ENCODE results near the gene MYL12A.
A peak's percentile ranks its signal among the peaks of the same experiment; 100 is the strongest.

Gene MYL12A

GRCh38 chr18:3255611-3256165, 8.1 kb downstream of the MYL12A start:
- H3K4me3 ChIP-seq (ENCODE audit: extremely low read depth, insufficient read depth, low read length, poor library complexity, severe bottlenecking) = no peak overlapping the region
- no peak overlapping the region for H3K27ac ChIP-seq (ENCODE audit: low read depth, low read length, severe bottlenecking)
- H3K9me3 ChIP-seq (ENCODE audit: control insufficient read depth, low read length) = no peaks in the 10 kb centered on the region
- H3K4me1 ChIP-seq (ENCODE audit: control insufficient read depth, insufficient read depth, low read length, poor library complexity, severe bottlenecking) = peaks cover 54% of the 10 kb centered on the region
- H3K36me3 ChIP-seq (ENCODE audit: control insufficient read depth, insufficient read depth, low read length) = peaks cover 70% of the 10 kb centered on the region
- 89% methylated on average over 4 of the region's 5 CpGs; no CpG with 5 or more reads in 1 of the 2 experiments for WGBS, 2 experiments (ENCODE audit: insufficient coverage in 2 of 2)

GRCh38 chr18:3256693-3257626, 9.4 kb downstream of the MYL12A start:
- Histone ChIP-seq H3K4me3 (ENCODE audit: extremely low read depth, insufficient read depth, low read length, poor library complexity, severe bottlenecking) (no peak overlapping the region), H3K36me3 (ENCODE audit: control insufficient read depth, insufficient read depth, low read length) (peaks cover 69% of the 10 kb centered on the region), H3K4me1 (ENCODE audit: control insufficient read depth, insufficient read depth, low read length, poor library complexity, severe bottlenecking) (peaks cover 45% of the 10 kb centered on the region), H3K9me3 (ENCODE audit: control insufficient read depth, low read length) (no peaks in the 10 kb centered on the region), H3K27ac (ENCODE audit: low read depth, low read length, severe bottlenecking) (peak overlapping the region; percentile 76)
- 82 to 99% methylated on average over 4 of the region's 5 CpGs for WGBS, 2 experiments (ENCODE audit: insufficient coverage in 2 of 2)

GRCh38 chr18:3257627-3258120, 10.1 kb downstream of the MYL12A start:
- H3K4me1 ChIP-seq (ENCODE audit: control insufficient read depth, insufficient read depth, low read length, poor library complexity, severe bottlenecking) = peaks cover 43% of the 10 kb centered on the region
- H3K9me3 ChIP-seq (ENCODE audit: control insufficient read depth, low read length) = no peaks in the 10 kb centered on the region

GRCh38 chr18:3260995-3261372, 13.4 kb downstream of the MYL12A start:
- H3K27ac ChIP-seq (ENCODE audit: low read depth, low read length, severe bottlenecking) = peak overlapping the region; percentile 100
- H3K4me1 ChIP-seq (ENCODE audit: control insufficient read depth, insufficient read depth, low read length, poor library complexity, severe bottlenecking) = peaks cover 34% of the 10 kb centered on the region
- WGBS, 2 experiments (ENCODE audit: insufficient coverage in 2 of 2) = 0 to 50% methylated on average over 1 to 2 of the region's 5 CpGs

More at GRCh38 chr18:3257627-3258120, 10.1 kb downstream of the MYL12A start:
- no peak overlapping the region for H3K27ac ChIP-seq (ENCODE audit: low read depth, low read length, severe bottlenecking)
- WGBS, 2 experiments (ENCODE audit: insufficient coverage in 2 of 2) = 100% methylated on average over 2 of the region's 2 CpGs
- H3K36me3 ChIP-seq (ENCODE audit: control insufficient read depth, insufficient read depth, low read length) = peaks cover 68% of the 10 kb centered on the region
- H3K4me3 ChIP-seq (ENCODE audit: extremely low read depth, insufficient read depth, low read length, poor library complexity, severe bottlenecking) = no peak overlapping the region

GRCh38 chr18:3261373-3262233, 14.0 kb downstream of the MYL12A start, which contains the start of gene MYL12B:
Gene MYL12B (plus strand): TSS chr18:3262133. CDS start chr18:3272899, 10,766 bp downstream.
- Histone ChIP-seq H3K4me1 (ENCODE audit: control insufficient read depth, insufficient read depth, low read length, poor library complexity, severe bottlenecking) (peaks cover 35% of the 10 kb centered on the region), H3K4me3 (ENCODE audit: extremely low read depth, insufficient read depth, low read length, poor library complexity, severe bottlenecking) (peak within 1 kb of the TSS; percentile 90), H3K36me3 (ENCODE audit: control insufficient read depth, insufficient read depth, low read length) (peaks cover 36% of the 10 kb centered on the region), H3K9me3 (ENCODE audit: control insufficient read depth, low read length) (no peaks in the 10 kb centered on the region), H3K27ac (ENCODE audit: low read depth, low read length, severe bottlenecking) (peak within 1 kb of the TSS; percentile 100)
- 0 to 1% methylated on average over 57 to 79 of the region's 84 CpGs for WGBS, 2 experiments (ENCODE audit: insufficient coverage in 2 of 2)

More at GRCh38 chr18:3260995-3261372, 13.4 kb downstream of the MYL12A start:
- Histone ChIP-seq H3K36me3 (ENCODE audit: control insufficient read depth, insufficient read depth, low read length) (peaks cover 36% of the 10 kb centered on the region), H3K4me3 (ENCODE audit: extremely low read depth, insufficient read depth, low read length, poor library complexity, severe bottlenecking) (peak overlapping the region; percentile 90), H3K9me3 (ENCODE audit: control insufficient read depth, low read length) (no peaks in the 10 kb centered on the region)

GRCh38 chr18:3262234-3263131, 14.9 kb downstream of the MYL12A start:
- peak overlapping the region; percentile 90 for H3K4me3 ChIP-seq (ENCODE audit: extremely low read depth, insufficient read depth, low read length, poor library complexity, severe bottlenecking)

GRCh38 chr18:3263132-3263700, 15.6 kb downstream of the MYL12A start:
- H3K4me3 ChIP-seq (ENCODE audit: extremely low read depth, insufficient read depth, low read length, poor library complexity, severe bottlenecking) = peak overlapping the region; percentile 90
- peak overlapping the region; percentile 100 for H3K27ac ChIP-seq (ENCODE audit: low read depth, low read length, severe bottlenecking)
- 21 to 31% methylated on average over 6 to 7 of the region's 8 CpGs for WGBS, 2 experiments (ENCODE audit: insufficient coverage in 2 of 2)
- no peaks in the 10 kb centered on the region for H3K9me3 ChIP-seq (ENCODE audit: control insufficient read depth, low read length)
- peaks cover 20% of the 10 kb centered on the region for H3K36me3 ChIP-seq (ENCODE audit: control insufficient read depth, insufficient read depth, low read length)
- H3K4me1 ChIP-seq (ENCODE audit: control insufficient read depth, insufficient read depth, low read length, poor library complexity, severe bottlenecking) = peaks cover 36% of the 10 kb centered on the region

More at GRCh38 chr18:3262234-3263131, 14.9 kb downstream of the MYL12A start:
- no peaks in the 10 kb centered on the region for H3K9me3 ChIP-seq (ENCODE audit: control insufficient read depth, low read length)
- H3K4me1 ChIP-seq (ENCODE audit: control insufficient read depth, insufficient read depth, low read length, poor library complexity, severe bottlenecking) = peaks cover 32% of the 10 kb centered on the region
- 0 to 1% methylated on average over 50 to 54 of the region's 69 CpGs for WGBS, 2 experiments (ENCODE audit: insufficient coverage in 2 of 2)
- peak overlapping the region; percentile 100 for H3K27ac ChIP-seq (ENCODE audit: low read depth, low read length, severe bottlenecking)
- H3K36me3 ChIP-seq (ENCODE audit: control insufficient read depth, insufficient read depth, low read length) = peaks cover 27% of the 10 kb centered on the region

GRCh38 chr18:3264362-3264761, 16.8 kb downstream of the MYL12A start:
- H3K27ac ChIP-seq (ENCODE audit: low read depth, low read length, severe bottlenecking) = no peak overlapping the region
- peaks cover 9% of the 10 kb centered on the region for H3K36me3 ChIP-seq (ENCODE audit: control insufficient read depth, insufficient read depth, low read length)
- peak overlapping the region; percentile 90 for H3K4me3 ChIP-seq (ENCODE audit: extremely low read depth, insufficient read depth, low read length, poor library complexity, severe bottlenecking)
- H3K4me1 ChIP-seq (ENCODE audit: control insufficient read depth, insufficient read depth, low read length, poor library complexity, severe bottlenecking) = peaks cover 48% of the 10 kb centered on the region
- no CpG with 5 or more reads among the region's 2 CpGs for WGBS, 2 experiments (ENCODE audit: insufficient coverage in 2 of 2)
- no peaks in the 10 kb centered on the region for H3K9me3 ChIP-seq (ENCODE audit: control insufficient read depth, low read length)

GRCh38 chr18:3265564-3266033, 18.0 kb downstream of the MYL12A start:
- Histone ChIP-seq H3K4me3 (ENCODE audit: extremely low read depth, insufficient read depth, low read length, poor library complexity, severe bottlenecking) (no peak overlapping the region), H3K9me3 (ENCODE audit: control insufficient read depth, low read length) (no peaks in the 10 kb centered on the region), H3K4me1 (ENCODE audit: control insufficient read depth, insufficient read depth, low read length, poor library complexity, severe bottlenecking) (peaks cover 54% of the 10 kb centered on the region), H3K36me3 (ENCODE audit: control insufficient read depth, insufficient read depth, low read length) (peaks cover 8% of the 10 kb centered on the region), H3K27ac (ENCODE audit: low read depth, low read length, severe bottlenecking) (no peak overlapping the region)
- 85 to 90% methylated on average over 2 to 3 of the region's 3 CpGs for WGBS, 2 experiments (ENCODE audit: insufficient coverage in 2 of 2)
